Measurements from ENCODE around the gene RARG.

Gene RARG

GRCh38 chr12:53223389-53224060 is 8.5 kb downstream of the RARG start:
- peak; percentile 75 for DNase-seq (ENCODE audit: low read depth)

- DNase-seq (ENCODE audit: low read depth): no peak
These were observed 9.2 kb downstream of the RARG start for GRCh38 chr12:53222806-53223261.

- DNase-seq (ENCODE audit: low read depth): peak; percentile 73
These were observed 9.8 kb downstream of the RARG start for GRCh38 chr12:53222170-53222721.

GRCh38 chr12:53221203-53222080 is 10.6 kb downstream of the RARG start:
- peak; percentile 74 for DNase-seq (ENCODE audit: low read depth)

GRCh38 chr12:53220694-53221202 is 11.3 kb downstream of the RARG start:
- peak; percentile 96 for DNase-seq (ENCODE audit: low read depth)

GRCh38 chr12:53219956-53220693 is 11.9 kb downstream of the RARG start:
- DNase-seq (ENCODE audit: low read depth): peak; percentile 86

- peak; percentile 66 for DNase-seq (ENCODE audit: low read depth)
These were observed 12.6 kb downstream of the RARG start for GRCh38 chr12:53219292-53219955.

- DNase-seq (ENCODE audit: low read depth): peak; percentile 41
These were observed 13.3 kb downstream of the RARG start for GRCh38 chr12:53218551-53219291.

- DNase-seq (ENCODE audit: low read depth): no peak
These were observed 14.1 kb downstream of the RARG start for GRCh38 chr12:53217931-53218307.

GRCh38 chr12:53217051-53217930 is 14.7 kb downstream of the RARG start:
- peak; percentile 52 for DNase-seq (ENCODE audit: low read depth)

GRCh38 chr12:53215497-53215896 is 16.5 kb downstream of the RARG start:
- DNase-seq (ENCODE audit: low read depth): no peak

GRCh38 chr12:53214687-53215455 is 17.1 kb downstream of the RARG start:
- peak; percentile 72 for DNase-seq (ENCODE audit: low read depth)

- no peak for DNase-seq (ENCODE audit: low read depth)
These were observed 17.8 kb downstream of the RARG start for GRCh38 chr12:53214221-53214620.

GRCh38 chr12:53213348-53213747 is 18.7 kb downstream of the RARG start:
- DNase-seq (ENCODE audit: low read depth): peak; percentile 80

GRCh38 chr12:53212931-53213330 is 19.1 kb downstream of the RARG start:
- peak; percentile 38 for DNase-seq (ENCODE audit: low read depth)

GRCh38 chr12:53211476-53212381 is 20.3 kb downstream of the RARG start:
- no peak for DNase-seq (ENCODE audit: low read depth)

GRCh38 chr12:53210843-53211242 is 21.2 kb downstream of the RARG start:
- no peak for DNase-seq (ENCODE audit: low read depth)

All from EH (cell line).